Keratinocyte (primary cell): Measurements from ENCODE around the gene THOP1. TPM values are rescaled to one million over a fixed set of nuclear protein-coding genes. Genes with fewer than 3 reads are reported as not detected.

ENCODE experiments used
- DNase-seq: peaks from one replicate; pipeline ENCODE4 v3.0.0-alpha.2; 2011; ENCODE audit warnings: low read depth, missing footprints, low spot score
- FAIRE-seq: peaks from 2 replicates; lab custom pipeline; 2011; peaks lifted over from hg19 to GRCh38; lab: Jason Lieb, UNC
- H2AFZ ChIP-seq: 2 replicates; pipeline ENCODE4 v1.6.0; 2012; ENCODE audit warnings: low read length, control low read depth, inconsistent platforms; ENCODE audit not compliant: control insufficient read depth
- H3K27ac ChIP-seq: 2 replicates; pipeline ENCODE4 v1.5.1; 2011; ENCODE audit warnings: low read length; ENCODE audit not compliant: control insufficient read depth, insufficient read depth
- H3K27me3 ChIP-seq: 3 replicates; pipeline ENCODE4 v1.6.0; 2011; ENCODE audit warnings: low read length; ENCODE audit not compliant: control insufficient read depth, insufficient read depth; ENCODE audit errors: extremely low read depth
- H3K36me3 ChIP-seq, 2 experiments: 2 replicates in 1 of 2; 3 replicates in 1 of 2; pipeline ENCODE4 v1.5.1; 2011; ENCODE audit warnings: low read length in 2 of 2, mild to moderate bottlenecking in 1 of 2; ENCODE audit not compliant: control insufficient read depth in 2 of 2, insufficient read depth in 2 of 2; ENCODE audit errors: extremely low read depth in 1 of 2
- H3K4me1 ChIP-seq: 3 replicates; pipeline ENCODE4 v1.5.1; 2011; ENCODE audit warnings: low read length; ENCODE audit not compliant: control insufficient read depth, insufficient read depth; ENCODE audit errors: extremely low read depth
- H3K4me2 ChIP-seq: 3 replicates; pipeline ENCODE4 v1.6.0; 2011; ENCODE audit warnings: low read depth, low read length; ENCODE audit not compliant: control insufficient read depth, insufficient read depth; ENCODE audit errors: extremely low read depth
- H3K4me3 ChIP-seq, 3 experiments: fragments of 200-600 bp in 1 of 3; sonication (generic) in 1 of 3; 2 replicates in 2 of 3; 3 replicates in 1 of 3; pipeline ENCODE4 v1.5.1; 2011 to 2016; ENCODE audit warnings: low read length in 3 of 3, mild to moderate bottlenecking in 3 of 3, control low read depth in 2 of 3, inconsistent platforms in 1 of 3, low read depth in 1 of 3, mixed read lengths in 1 of 3, mixed run types in 1 of 3, moderate library complexity in 1 of 3; ENCODE audit not compliant: control insufficient read depth in 2 of 3, insufficient read depth in 2 of 3; ENCODE audit errors: extremely low read depth in 1 of 3
- H3K79me2 ChIP-seq: 2 replicates; pipeline ENCODE4 v1.6.0; 2012; ENCODE audit warnings: low read length; ENCODE audit not compliant: control insufficient read depth, insufficient read depth
- H3K9ac ChIP-seq: 3 replicates; pipeline ENCODE4 v1.6.0; 2011; ENCODE audit warnings: low read length; ENCODE audit not compliant: control insufficient read depth, insufficient read depth; ENCODE audit errors: extremely low read depth
- H3K9me1 ChIP-seq: 3 replicates; pipeline ENCODE4 v1.6.0; 2011; ENCODE audit warnings: low read length; ENCODE audit not compliant: control insufficient read depth, insufficient read depth; ENCODE audit errors: extremely low read depth
- H3K9me3 ChIP-seq: 2 replicates; pipeline ENCODE4 v1.5.1; 2012; ENCODE audit warnings: low read depth, low read length; ENCODE audit not compliant: control insufficient read depth
- H4K20me1 ChIP-seq: 3 replicates; pipeline ENCODE4 v1.6.0; 2011; ENCODE audit warnings: low read length; ENCODE audit not compliant: control insufficient read depth, insufficient read depth; ENCODE audit errors: extremely low read depth
- EZH2 ChIP-seq: IDR thresholded peaks from one replicate; pipeline ENCODE4 v1.6.1; 2012; ENCODE audit warnings: inconsistent platforms, mild to moderate bottlenecking, low read length, moderate library complexity
- dilution Hi-C: fragments of 300-500 bp; cut with MboI; formaldehyde crosslinking; loops from one replicate; pipeline ENCODE4 v1.7.0; 2020; ENCODE audit warnings: low sequenced_read_pairs; ENCODE audit not compliant: extremely low pct_ligation_motif_present
- polyA plus RNA-seq, 5 experiments: library from polyadenylated mRNA; depleted of rRNA in 3 of 5; stranded (reverse) in 3 of 5; stranded (forward) in 1 of 5; unstranded in 1 of 5; fragments of >200 nt; gene quantifications; 1 replicate in 1 of 5; 2 replicates in 3 of 5; 3 replicates in 1 of 5; pipeline versions ENCODE4 v1.2.1 to v1.2.3, GENCODE V29; 2011 to 2012; ENCODE audit warnings: missing spikeins in 2 of 5, low read depth in 1 of 5, low replicate concordance in 1 of 5
- TF ChIP-seq, protein P1 (sequence below), 3 experiments: IDR thresholded peaks in 1 of 3; conservative IDR thresholded peaks in 1 of 3; optimal IDR thresholded peaks in 1 of 3; 2 replicates in 2 of 3; 3 replicates in 1 of 3; pipeline versions ENCODE3 to v1.5.1; 2011; ENCODE audit warnings: low read length in 3 of 3, mild to moderate bottlenecking in 3 of 3, moderate library complexity in 2 of 3, control low read depth in 1 of 3, inconsistent platforms in 1 of 3; ENCODE audit not compliant: insufficient read depth in 2 of 3; ENCODE audit errors: extremely low read depth in 1 of 3

The THOP1 gene
- polyA plus RNA-seq, 1 donor (not counting 4 experiments of a cell fraction or from before 2014, with no cell fraction given) = 69.9 TPM

DNA sequence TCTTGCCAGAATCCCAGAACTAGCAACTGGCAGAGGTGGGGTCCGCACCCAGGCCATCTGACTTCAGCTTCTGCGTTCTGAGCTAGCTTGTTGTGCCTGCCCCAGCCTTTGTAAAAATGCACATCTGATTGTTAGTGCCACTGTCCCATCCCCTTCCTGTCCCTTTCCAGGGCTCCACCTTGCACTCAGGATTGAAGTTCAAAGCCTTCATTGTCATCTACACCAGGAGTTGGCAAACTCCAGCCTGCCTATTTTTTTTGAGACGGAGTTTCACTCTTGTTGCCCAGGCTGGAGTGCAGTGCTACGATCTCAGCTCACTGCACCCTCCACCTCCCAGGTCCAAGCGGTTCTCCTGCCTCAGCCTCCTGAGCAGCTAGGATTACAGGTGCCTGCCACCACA lies 2.9 kb downstream of the THOP1 start:
- H3K27ac ChIP-seq = no peak overlapping the region
- H3K4me1 ChIP-seq = peaks cover 13% of the 10 kb centered on the region
- H3K4me2 ChIP-seq = no peak overlapping the region
- peaks cover 55% of the 10 kb centered on the region for H3K79me2 ChIP-seq
- H3K4me3 ChIP-seq = no peak overlapping the region
- H2AFZ ChIP-seq = no peak overlapping the region
- DNase-seq = no peak
- no peaks in the 10 kb centered on the region for H3K9me1 ChIP-seq
- no peak overlapping the region for H3K9ac ChIP-seq
- H4K20me1 ChIP-seq = no peaks in the 10 kb centered on the region
- dilution Hi-C loops = no loop called here
- no peaks in the 10 kb centered on the region for H3K27me3 ChIP-seq
- no peak for FAIRE-seq
- TF ChIP-seq EZH2 = no peak
- TF ChIP-seq, protein P1, sequence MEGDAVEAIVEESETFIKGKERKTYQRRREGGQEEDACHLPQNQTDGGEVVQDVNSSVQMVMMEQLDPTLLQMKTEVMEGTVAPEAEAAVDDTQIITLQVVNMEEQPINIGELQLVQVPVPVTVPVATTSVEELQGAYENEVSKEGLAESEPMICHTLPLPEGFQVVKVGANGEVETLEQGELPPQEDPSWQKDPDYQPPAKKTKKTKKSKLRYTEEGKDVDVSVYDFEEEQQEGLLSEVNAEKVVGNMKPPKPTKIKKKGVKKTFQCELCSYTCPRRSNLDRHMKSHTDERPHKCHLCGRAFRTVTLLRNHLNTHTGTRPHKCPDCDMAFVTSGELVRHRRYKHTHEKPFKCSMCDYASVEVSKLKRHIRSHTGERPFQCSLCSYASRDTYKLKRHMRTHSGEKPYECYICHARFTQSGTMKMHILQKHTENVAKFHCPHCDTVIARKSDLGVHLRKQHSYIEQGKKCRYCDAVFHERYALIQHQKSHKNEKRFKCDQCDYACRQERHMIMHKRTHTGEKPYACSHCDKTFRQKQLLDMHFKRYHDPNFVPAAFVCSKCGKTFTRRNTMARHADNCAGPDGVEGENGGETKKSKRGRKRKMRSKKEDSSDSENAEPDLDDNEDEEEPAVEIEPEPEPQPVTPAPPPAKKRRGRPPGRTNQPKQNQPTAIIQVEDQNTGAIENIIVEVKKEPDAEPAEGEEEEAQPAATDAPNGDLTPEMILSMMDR (optimal IDR thresholded peaks at IDR 0.05 in 1 of 3, IDR thresholded peaks at IDR 0.05 in 1 of 3, conservative IDR thresholded peaks at IDR 0.05 in 1 of 3; ENCODE audit: extremely low read depth in 1 of 3, insufficient read depth in 2 of 3, low read length in 3 of 3) = no peak
- peaks cover 11 to 15% of the 10 kb centered on the region in 2 experiments for H3K36me3 ChIP-seq
- no peaks in the 10 kb centered on the region for H3K9me3 ChIP-seq

DNA sequence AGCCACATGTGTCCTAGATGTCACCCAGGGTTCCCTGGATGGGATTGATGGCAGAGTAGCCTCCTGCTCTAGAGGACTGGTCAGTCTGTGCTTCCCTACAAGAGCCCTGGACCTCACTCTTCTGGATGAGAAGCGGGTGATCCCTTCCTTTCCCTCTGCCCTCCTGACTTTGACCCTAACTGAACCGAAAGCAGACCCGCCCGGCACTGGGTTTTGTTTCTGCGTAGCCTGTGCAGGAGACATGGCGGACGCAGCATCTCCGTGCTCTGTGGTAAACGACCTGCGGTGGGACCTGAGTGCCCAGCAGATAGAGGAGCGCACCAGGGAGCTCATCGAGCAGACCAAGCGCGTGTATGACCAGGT lies 4.9 kb downstream of the THOP1 start:
- Histone ChIP-seq H3K27me3 (no peaks in the 10 kb centered on the region), H3K9ac (no peak overlapping the region), H3K4me1 (peaks cover 5% of the 10 kb centered on the region), H3K27ac (no peak overlapping the region), H4K20me1 (no peaks in the 10 kb centered on the region), H3K9me1 (no peaks in the 10 kb centered on the region), H3K4me2 (no peak overlapping the region), H2AFZ (no peak overlapping the region), H3K9me3 (no peaks in the 10 kb centered on the region), H3K79me2 (peaks cover 55% of the 10 kb centered on the region), H3K4me3 (no peak overlapping the region), H3K36me3 (peaks cover 13 to 29% of the 10 kb centered on the region in 2 experiments)
- dilution Hi-C loops = no loop called here
- FAIRE-seq (no peak), DNase-seq (no peak)
- TF ChIP-seq EZH2 = no peak
- TF ChIP-seq, protein P1 (optimal IDR thresholded peaks at IDR 0.05 in 1 of 3, IDR thresholded peaks at IDR 0.05 in 1 of 3, conservative IDR thresholded peaks at IDR 0.05 in 1 of 3; ENCODE audit: extremely low read depth in 1 of 3, insufficient read depth in 2 of 3, low read length in 3 of 3) = no peak
